Naive thymus-derived CD4-positive, alpha-beta T cell (primary cell): Measurements from ENCODE around the gene AHI1. TPM values are rescaled to one million over a fixed set of nuclear protein-coding genes. Genes with fewer than 3 reads are reported as not detected.
A peak's percentile ranks its signal among the peaks of the same experiment; 100 is the strongest.
"Not testable (repeated sequence)": the region's sequence is repeated elsewhere in the genome, so short reads cannot be mapped to it uniquely, and the experiment has no call there.

ENCODE experiments used
- ATAC-seq: fragments of 150-1000 bp; cut with Tn5 transposase; 2 replicates; pipeline ENCODE4 v1.10.0; 2021; ENCODE audit warnings: mild to moderate bottlenecking, moderate library complexity
- CTCF ChIA-PET: fragments of 350-600 bp; sonication (Branson Sonifier 250); formaldehyde crosslinking; loops from one replicate; lab custom pipeline; 2021; ENCODE audit warnings: antibody characterized with exemption; lab: Charles Lee
- POLR2A ChIA-PET: fragments of 350-600 bp; sonication (Branson Sonifier 250); formaldehyde crosslinking; loops from one replicate; lab custom pipeline; 2021; ENCODE audit warnings: antibody characterized with exemption, inconsistent platforms; lab: Charles Lee
- DNase-seq, 9 donors: peaks; one replicate each; pipeline versions ENCODE4 v3.0.0 to v3.0.0-alpha.2; 2020 to 2022; ENCODE audit warnings: mixed read lengths in 1 of 9
- H3K27ac ChIP-seq: one replicate; pipeline ENCODE4 v1.7.0; 2013; ENCODE audit warnings: mild to moderate bottlenecking, low read depth, low read length, moderate library complexity
- H3K27me3 ChIP-seq, 2 donors: one replicate each; pipeline ENCODE4 v1.7.0; 2013; ENCODE audit warnings: low read length in 2 of 2, mild to moderate bottlenecking in 2 of 2, moderate library complexity in 2 of 2; ENCODE audit not compliant: control insufficient read depth in 2 of 2, insufficient read depth in 2 of 2
- H3K36me3 ChIP-seq, 3 experiments: 1 replicate in 2 of 3; 2 replicates in 1 of 3; pipeline ENCODE4 v1.7.0; 2013; ENCODE audit warnings: low read length in 3 of 3, mild to moderate bottlenecking in 3 of 3, moderate library complexity in 1 of 3; ENCODE audit not compliant: insufficient read depth in 3 of 3, control insufficient read depth in 2 of 3
- H3K4me1 ChIP-seq, 2 donors: one replicate each; pipeline ENCODE4 v1.7.0; 2013; ENCODE audit warnings: low read length in 2 of 2, mild to moderate bottlenecking in 2 of 2, moderate library complexity in 1 of 2; ENCODE audit not compliant: control insufficient read depth in 2 of 2, insufficient read depth in 2 of 2
- H3K4me3 ChIP-seq: 2 replicates; pipeline ENCODE4 v1.7.0; 2013; ENCODE audit warnings: mild to moderate bottlenecking, low read length
- H3K9me3 ChIP-seq, 3 experiments: 1 replicate in 2 of 3; 2 replicates in 1 of 3; pipeline ENCODE4 v1.7.0; 2013; ENCODE audit warnings: low read length in 3 of 3; ENCODE audit not compliant: control insufficient read depth in 2 of 3
- H3K27ac Mint-ChIP-seq, 9 donors: one replicate each; pipeline ENCODE4 v1.8.0; 2020 to 2022; ENCODE audit warnings: mixed read lengths in 9 of 9, mild to moderate bottlenecking in 8 of 9, moderate library complexity in 5 of 9, inconsistent platforms in 2 of 9
- H3K27me3 Mint-ChIP-seq, 5 donors: one replicate each; pipeline ENCODE4 v1.8.0; 2021 to 2022; ENCODE audit warnings: mixed read lengths in 5 of 5, mild to moderate bottlenecking in 1 of 5
- H3K36me3 Mint-ChIP-seq, 5 donors: one replicate each; pipeline ENCODE4 v1.8.0; 2020 to 2022; ENCODE audit warnings: mixed read lengths in 5 of 5, mild to moderate bottlenecking in 3 of 5, inconsistent platforms in 1 of 5
- H3K4me1 Mint-ChIP-seq, 7 donors: one replicate each; pipeline ENCODE4 v1.8.0; 2020 to 2022; ENCODE audit warnings: mixed read lengths in 7 of 7, mild to moderate bottlenecking in 3 of 7, inconsistent platforms in 1 of 7
- H3K4me3 Mint-ChIP-seq, 10 donors: one replicate each; pipeline ENCODE4 v1.8.0; 2020 to 2022; ENCODE audit warnings: mild to moderate bottlenecking in 10 of 10, mixed read lengths in 10 of 10, moderate library complexity in 6 of 10, inconsistent platforms in 2 of 10
- H3K9me3 Mint-ChIP-seq, 11 donors: one replicate each; pipeline ENCODE4 v1.8.0; 2020 to 2022; ENCODE audit warnings: mixed read lengths in 11 of 11, mild to moderate bottlenecking in 4 of 11, inconsistent platforms in 1 of 11, moderate library complexity in 1 of 11
- intact Hi-C, 2 donors: fragments of 100-400 bp; cut with micrococcal nuclease; formaldehyde crosslinking; loops; one replicate each; pipeline ENCODE4 v1.15.1; 2023
- polyA plus RNA-seq, 2 donors: library from polyadenylated mRNA; unstranded; fragments of 300-500 nt; fragmentation: Illumina TruSeq; gene quantifications; one replicate each; pipeline ENCODE4 v1.2.3, GENCODE V29; 2021
- total RNA-seq, 6 experiments: library from RNA in 5 of 6; stranded (reverse) in 5 of 6; gene quantifications; 1 replicate in 5 of 6; 2 replicates in 1 of 6; pipeline ENCODE4 v1.2.3 and lab custom pipeline; 2021 to 2026

Gene AHI1
- total and polyA plus RNA-seq, 7 experiments from 2014 or later: 1.9 to 31.3 (median 13.3) TPM

GRCh38 chr6:135490381-135490780 is 7.2 kb downstream of the AHI1 start:
- Histone ChIP-seq H3K36me3 (peaks cover 0 to 8% (median 0%) of the 10 kb centered on the region in 3 experiments), H3K27me3 (no peaks in the 10 kb centered on the region), H3K9me3 (no peaks in the 10 kb centered on the region), H3K4me1 (no peaks in the 10 kb centered on the region), H3K4me3 (no peak overlapping the region), H3K27ac (no peak overlapping the region)
- peaks cover 5 to 52% (median 37%) of the 10 kb centered on the region in 5 donors for H3K36me3 Mint-ChIP-seq
- ChIA-PET CTCF (interaction anchor here (0.6 to 0.8 kb wide), 2 partner anchors 15 to 450 kb away, joined by 3 read pairs; no protein-coding TSS in a partner anchor), POLR2A (no interaction called here)
- ATAC-seq: no peak
- peaks cover 0 to 5% (median under 1%) of the 10 kb centered on the region in 7 donors for H3K4me1 Mint-ChIP-seq
- DNase-seq: no peak
- no peak overlapping the region for H3K4me3 Mint-ChIP-seq
- no peak overlapping the region for H3K27ac Mint-ChIP-seq
- no peaks in the 10 kb centered on the region for H3K27me3 Mint-ChIP-seq
- peaks cover 0 to 4% (median 0%) of the 10 kb centered on the region in 11 donors for H3K9me3 Mint-ChIP-seq
- intact Hi-C loops: loop anchor here in 1 of 2 donors (10.0 kb wide), 1 partner anchor 394 kb away; no protein-coding TSS in a partner anchor

GRCh38 chr6:135488023-135488422 is 9.5 kb downstream of the AHI1 start:
- H3K27ac Mint-ChIP-seq: no peak overlapping the region
- no peak overlapping the region for H3K27ac ChIP-seq
- H3K9me3 ChIP-seq: peaks cover 0 to 3% (median 0%) of the 10 kb centered on the region in 3 experiments
- ChIA-PET POLR2A (no interaction called here), CTCF (no interaction called here)
- intact Hi-C loops: no loop called here
- H3K4me3 ChIP-seq: no peak overlapping the region
- ATAC-seq (no peak), DNase-seq (no peak)
- H3K4me1 ChIP-seq: no peaks in the 10 kb centered on the region
- H3K27me3 ChIP-seq: no peaks in the 10 kb centered on the region
- no peaks in the 10 kb centered on the region for H3K4me1 Mint-ChIP-seq
- peaks cover 0 to 8% (median 0%) of the 10 kb centered on the region in 3 experiments for H3K36me3 ChIP-seq
- H3K27me3 Mint-ChIP-seq: no peaks in the 10 kb centered on the region
- H3K9me3 Mint-ChIP-seq: peaks cover 0 to 15% (median 7%) of the 10 kb centered on the region in 11 donors
- no peak overlapping the region for H3K4me3 Mint-ChIP-seq
- peaks cover 10 to 56% (median 44%) of the 10 kb centered on the region in 5 donors for H3K36me3 Mint-ChIP-seq

- H3K9me3 ChIP-seq, DNase-seq, H3K4me1 ChIP-seq, CTCF ChIA-PET, H3K36me3 ChIP-seq, H3K4me1 Mint-ChIP-seq, H3K27me3 Mint-ChIP-seq, H3K4me3 Mint-ChIP-seq, intact Hi-C loops, H3K27ac ChIP-seq, H3K27me3 ChIP-seq, H3K4me3 ChIP-seq, ATAC-seq: not testable (repeated sequence)
- Mint-ChIP-seq H3K36me3 (peaks cover 15 to 64% (median 52%) of the 10 kb centered on the region in 5 donors), H3K27ac (peak overlapping the region in 1 of 9 donors; percentile 63), H3K9me3 (peaks cover 0 to 49% (median 23%) of the 10 kb centered on the region in 11 donors)
- POLR2A ChIA-PET: interaction anchor here (0.6 kb wide), 1 partner anchor 16 kb away, joined by 9 read pairs; no protein-coding TSS in a partner anchor
These were observed 13.6 kb downstream of the AHI1 start for GRCh38 chr6:135483903-135484302.

GRCh38 chr6:135481783-135482369 is 15.7 kb downstream of the AHI1 start:
- Histone ChIP-seq H3K27me3 (no peaks in the 10 kb centered on the region), H3K27ac (no peak overlapping the region), H3K36me3 (no peaks in the 10 kb centered on the region), H3K4me3 (no peak overlapping the region), H3K4me1 (no peaks in the 10 kb centered on the region), H3K9me3 (peaks cover 0 to 14% (median 4%) of the 10 kb centered on the region in 3 experiments)
- ATAC-seq (no peak), DNase-seq (no peak)
- intact Hi-C loops: no loop called here
- no peaks in the 10 kb centered on the region for H3K4me1 Mint-ChIP-seq
- peaks cover 22 to 68% (median 51%) of the 10 kb centered on the region in 5 donors for H3K36me3 Mint-ChIP-seq
- no peak overlapping the region for H3K27ac Mint-ChIP-seq
- ChIA-PET CTCF (no interaction called here), POLR2A (no interaction called here)
- no peaks in the 10 kb centered on the region for H3K27me3 Mint-ChIP-seq
- H3K4me3 Mint-ChIP-seq: no peak overlapping the region
- H3K9me3 Mint-ChIP-seq: peaks cover 6 to 57% (median 28%) of the 10 kb centered on the region in 11 donors

GRCh38 chr6:135479601-135480000 is 17.9 kb downstream of the AHI1 start:
- Histone ChIP-seq H3K27ac (no peak overlapping the region), H3K27me3 (no peaks in the 10 kb centered on the region), H3K9me3 (peaks cover 0 to 14% (median 4%) of the 10 kb centered on the region in 3 experiments), H3K36me3 (no peaks in the 10 kb centered on the region), H3K4me3 (no peak overlapping the region), H3K4me1 (no peaks in the 10 kb centered on the region)
- intact Hi-C loops: no loop called here
- ATAC-seq (no peak), DNase-seq (no peak)
- H3K9me3 Mint-ChIP-seq: peaks cover 6 to 57% (median 27%) of the 10 kb centered on the region in 11 donors
- H3K27ac Mint-ChIP-seq: no peak overlapping the region
- no peaks in the 10 kb centered on the region for H3K27me3 Mint-ChIP-seq
- no peaks in the 10 kb centered on the region for H3K4me1 Mint-ChIP-seq
- no peak overlapping the region for H3K4me3 Mint-ChIP-seq
- H3K36me3 Mint-ChIP-seq: peaks cover 22 to 60% (median 47%) of the 10 kb centered on the region in 5 donors
- POLR2A ChIA-PET: no interaction called here
- CTCF ChIA-PET: no interaction called here

GRCh38 chr6:135478626-135479025 is 18.9 kb downstream of the AHI1 start:
- no peaks in the 10 kb centered on the region for H3K4me1 ChIP-seq
- DNase-seq (no peak), ATAC-seq (no peak)
- Mint-ChIP-seq H3K4me3 (no peak overlapping the region), H3K4me1 (no peaks in the 10 kb centered on the region), H3K27me3 (no peaks in the 10 kb centered on the region), H3K36me3 (peaks cover 18 to 52% (median 40%) of the 10 kb centered on the region in 5 donors), H3K9me3 (peaks cover 6 to 48% (median 21%) of the 10 kb centered on the region in 11 donors), H3K27ac (no peak overlapping the region)
- peaks cover 0 to 12% (median 4%) of the 10 kb centered on the region in 3 experiments for H3K9me3 ChIP-seq
- ChIA-PET POLR2A (no interaction called here), CTCF (no interaction called here)
- no peaks in the 10 kb centered on the region for H3K36me3 ChIP-seq
- H3K27me3 ChIP-seq: no peaks in the 10 kb centered on the region
- no peak overlapping the region for H3K27ac ChIP-seq
- intact Hi-C loops: no loop called here
- H3K4me3 ChIP-seq: no peak overlapping the region
